Stomach (tissue), 4 donors: ENCODE data around the gene PEX26.

Source experiments
- EP300 ChIP-seq: sonication (generic); formaldehyde crosslinking; IDR thresholded peaks from one replicate; pipeline ENCODE4 v1.6.1; 2017; ENCODE audit warnings: antibody characterized with exemption
- POLR2A ChIP-seq, 4 donors: fragments of 450-650 bp; IDR thresholded peaks; one replicate each; pipeline ENCODE4 v1.6.1; 2016; ENCODE audit warnings: antibody characterized with exemption in 4 of 4, control low read depth in 2 of 4, mild to moderate bottlenecking in 1 of 4, moderate library complexity in 1 of 4
- POLR2AphosphoS5 ChIP-seq, 3 donors: sonication (generic); formaldehyde crosslinking; IDR thresholded peaks; one replicate each; pipeline ENCODE4 v1.6.1; 2016; ENCODE audit warnings: antibody characterized with exemption in 3 of 3
- TF ChIP-seq, protein P1 (sequence below), 7 experiments: fragments of 450-650 bp in 4 of 7; fragments of 200-600 bp in 3 of 7; sonication (generic) in 3 of 7; IDR thresholded peaks; one replicate each; pipeline ENCODE4 v1.5.1; 2016 to 2019; ENCODE audit warnings: antibody characterized with exemption in 7 of 7, control low read depth in 2 of 7, mild to moderate bottlenecking in 1 of 7

DNA sequence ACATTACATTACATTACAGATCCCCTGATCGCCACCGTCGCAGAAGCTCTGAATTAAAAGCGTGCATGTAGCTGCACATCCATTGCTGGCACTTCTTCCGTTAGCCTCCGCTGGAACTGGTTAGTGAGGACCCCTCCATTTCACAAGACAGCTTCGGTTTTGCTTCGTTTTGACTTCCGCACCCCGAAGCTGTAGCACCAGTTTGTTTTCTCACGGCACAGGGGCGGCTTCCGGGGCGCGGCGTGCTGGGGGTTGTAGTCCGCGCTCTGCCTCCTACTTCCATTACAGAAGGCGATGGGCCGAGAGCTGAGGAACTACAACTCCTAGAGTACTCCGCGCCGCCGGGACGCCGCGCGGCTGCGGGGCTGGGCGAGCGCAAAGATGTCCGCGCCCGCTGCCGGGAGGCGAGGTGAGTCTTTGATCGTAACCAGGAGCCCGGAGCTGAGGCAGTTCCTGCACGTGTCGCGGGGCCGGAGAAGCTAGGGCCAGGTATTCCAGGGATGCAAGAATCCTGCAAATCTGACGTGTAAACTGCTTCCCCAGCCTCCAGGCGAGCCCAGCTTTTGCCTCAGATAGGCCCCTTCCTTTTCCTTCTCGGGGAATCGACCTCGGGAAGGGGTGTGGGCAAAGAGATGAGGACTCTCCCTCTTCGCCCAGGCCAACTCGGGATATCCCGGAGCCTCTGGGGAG lies at the start of gene PEX26:
- TF ChIP-seq POLR2A (IDR thresholded peaks at IDR 0.05) (no peak), EP300 (no peak), POLR2AphosphoS5 (IDR thresholded peaks at IDR 0.05) (peak; percentile 63 to 92 (median 84))
- TF ChIP-seq, protein P1, sequence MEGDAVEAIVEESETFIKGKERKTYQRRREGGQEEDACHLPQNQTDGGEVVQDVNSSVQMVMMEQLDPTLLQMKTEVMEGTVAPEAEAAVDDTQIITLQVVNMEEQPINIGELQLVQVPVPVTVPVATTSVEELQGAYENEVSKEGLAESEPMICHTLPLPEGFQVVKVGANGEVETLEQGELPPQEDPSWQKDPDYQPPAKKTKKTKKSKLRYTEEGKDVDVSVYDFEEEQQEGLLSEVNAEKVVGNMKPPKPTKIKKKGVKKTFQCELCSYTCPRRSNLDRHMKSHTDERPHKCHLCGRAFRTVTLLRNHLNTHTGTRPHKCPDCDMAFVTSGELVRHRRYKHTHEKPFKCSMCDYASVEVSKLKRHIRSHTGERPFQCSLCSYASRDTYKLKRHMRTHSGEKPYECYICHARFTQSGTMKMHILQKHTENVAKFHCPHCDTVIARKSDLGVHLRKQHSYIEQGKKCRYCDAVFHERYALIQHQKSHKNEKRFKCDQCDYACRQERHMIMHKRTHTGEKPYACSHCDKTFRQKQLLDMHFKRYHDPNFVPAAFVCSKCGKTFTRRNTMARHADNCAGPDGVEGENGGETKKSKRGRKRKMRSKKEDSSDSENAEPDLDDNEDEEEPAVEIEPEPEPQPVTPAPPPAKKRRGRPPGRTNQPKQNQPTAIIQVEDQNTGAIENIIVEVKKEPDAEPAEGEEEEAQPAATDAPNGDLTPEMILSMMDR (IDR thresholded peaks at IDR 0.05) = no peak
